PC-3 (cell line): Measurements from ENCODE around the gene RMDN3. TPM values are rescaled to one million over a fixed set of nuclear protein-coding genes. Genes with fewer than 3 reads are reported as not detected.

ENCODE experiments used
- ATAC-seq: fragments of 200-7000 bp; cut with Tn5 transposase; 2 replicates; pipeline ENCODE4 v1.9.1; 2020; ENCODE audit warnings: mild to moderate bottlenecking, moderate library complexity
- BruUV-seq: library from RNA; stranded (reverse); fragments of 400-500 nt; replicated peaks from 2 replicates; lab custom pipeline; 2021; lab: Mats Ljungman, UMichigan
- CTCF ChIA-PET: fragments of 300-600 bp; sonication (Branson Sonifier 250); formaldehyde crosslinking; loops from one replicate; lab custom pipeline; 2022; ENCODE audit warnings: antibody characterized with exemption; lab: Charles Lee
- POLR2A ChIA-PET: fragments of 300-600 bp; sonication (Branson Sonifier 250); formaldehyde crosslinking; loops from one replicate; lab custom pipeline; 2022; ENCODE audit warnings: antibody characterized with exemption; ENCODE audit not compliant: unreplicated experiment; lab: Charles Lee
- DNase-seq: peaks from one replicate; pipeline ENCODE4 v3.0.0-alpha.2; 2015
- H2AFZ ChIP-seq: fragments of 300-600 bp; sonication (generic); 2 replicates; pipeline ENCODE4 v1.6.0; 2016; ENCODE audit warnings: antibody characterized with exemption, low read length
- H3F3A ChIP-seq: fragments of 300-600 bp; sonication (generic); one replicate; pipeline ENCODE4 v1.6.0; 2017; ENCODE audit warnings: antibody characterized with exemption, low read length, control low read depth, mild to moderate bottlenecking; ENCODE audit not compliant: unreplicated experiment
- H3K27ac ChIP-seq: fragments of 300-600 bp; sonication (generic); 2 replicates; pipeline ENCODE4 v1.5.1; 2016; ENCODE audit warnings: mild to moderate bottlenecking, low read length
- H3K27me3 ChIP-seq: fragments of 300-600 bp; sonication (generic); 2 replicates; pipeline ENCODE4 v1.6.1; 2016; ENCODE audit warnings: low read length, mixed read lengths
- H3K36me3 ChIP-seq: fragments of 300-600 bp; sonication (generic); 2 replicates; pipeline ENCODE4 v1.6.1; 2016; ENCODE audit warnings: low read depth, mixed run types, low read length, mixed read lengths
- H3K4me1 ChIP-seq: fragments of 300-600 bp; sonication (generic); 2 replicates; pipeline ENCODE4 v1.5.1; 2016; ENCODE audit warnings: low read length; ENCODE audit not compliant: insufficient read depth
- H3K4me2 ChIP-seq: fragments of 300-600 bp; sonication (generic); 2 replicates; pipeline ENCODE4 v1.6.0; 2016; ENCODE audit warnings: low read length
- H3K4me3 ChIP-seq: fragments of 300-600 bp; sonication (generic); 2 replicates; pipeline ENCODE4 v1.5.1; 2016; ENCODE audit warnings: mild to moderate bottlenecking, low read length, mixed read lengths
- H3K79me2 ChIP-seq: fragments of 300-600 bp; sonication (generic); 2 replicates; pipeline ENCODE4 v1.6.1; 2017; ENCODE audit warnings: low read length, mixed read lengths
- H3K9ac ChIP-seq: fragments of 300-600 bp; sonication (generic); 2 replicates; pipeline ENCODE4 v1.6.0; 2016; ENCODE audit warnings: mild to moderate bottlenecking, low read length
- H3K9me2 ChIP-seq: fragments of 300-600 bp; sonication (generic); replicated peaks from 2 replicates; pipeline ENCODE4 v1.6.1; 2016; ENCODE audit warnings: mixed run types, low read length, mixed read lengths
- H3K9me3 ChIP-seq: fragments of 300-600 bp; sonication (generic); 2 replicates; pipeline ENCODE4 v1.6.1; 2016; ENCODE audit warnings: low read length, mixed read lengths
- H4K20me1 ChIP-seq: fragments of 300-600 bp; sonication (generic); 2 replicates; pipeline ENCODE4 v1.6.1; 2016; ENCODE audit warnings: low read length, mixed read lengths
- CTCF ChIP-seq: fragments of 300-600 bp; sonication (generic); conservative IDR thresholded peaks from 2 replicates; pipeline ENCODE4 v1.5.1; 2017; ENCODE audit warnings: antibody characterized with exemption, low read depth, mild to moderate bottlenecking, low read length
- EZH2 ChIP-seq: fragments of 300-600 bp; sonication (generic); IDR thresholded peaks from one replicate; pipeline ENCODE4 v1.6.1; 2017; ENCODE audit warnings: antibody characterized with exemption, mild to moderate bottlenecking, low read length; ENCODE audit not compliant: unreplicated experiment
- EZH2phosphoT487 ChIP-seq: fragments of 300-600 bp; sonication (generic); IDR thresholded peaks from 2 replicates; pipeline ENCODE4 v1.6.1; 2018; ENCODE audit warnings: mild to moderate bottlenecking, antibody characterized with exemption, low read length, borderline replicate concordance
- intact Hi-C: fragments of 100-400 bp; cut with micrococcal nuclease; formaldehyde crosslinking; loops from 2 replicates; pipeline ENCODE4 v1.9.0; 2023
- total RNA-seq: library from RNA; depleted of rRNA; stranded (reverse); fragments of >200 nt; gene quantifications from 2 replicates; pipeline ENCODE4 v1.2.3, GENCODE V29; 2014

The RMDN3 gene
- total RNA-seq, 1 experiment from 2014 or later: 21.4 TPM

- Histone ChIP-seq H3K9me3 (no peaks in the 10 kb centered on the region), H4K20me1 (no peaks in the 10 kb centered on the region), H3K9ac (no peak overlapping the region), H2AFZ (no peak overlapping the region), H3K79me2 (peaks cover 38% of the 10 kb centered on the region), H3K27ac (0 out of 2 replicates have a peak overlapping the region, but pooled peaks have one; percentile 2), H3K36me3 (0 out of 2 replicates have a peak, but pooled peaks cover 2% of the 10 kb centered on the region), H3K4me2 (no peak overlapping the region), H3K4me1 (peaks cover 23% of the 10 kb centered on the region), H3K4me3 (no peak overlapping the region), H3K27me3 (no peaks in the 10 kb centered on the region), H3K9me2 (no peaks in the 10 kb centered on the region), H3F3A (no peaks in the 10 kb centered on the region)
- DNase-seq (no peak), ATAC-seq (peak; percentile 42)
- intact Hi-C loops: no loop called here
- CTCF ChIA-PET: interaction anchor here (0.5 kb wide), 1 partner anchor 145 kb away, joined by 3 read pairs; no protein-coding TSS in a partner anchor
- POLR2A ChIA-PET: interaction anchor here (0.7 kb wide), 1 partner anchor 29 kb away, joined by 3 read pairs; no protein-coding TSS in a partner anchor
- BruUV-seq: no TSS peak
- TF ChIP-seq EZH2: no peak
- TF ChIP-seq CTCF: no peak
- no peak for TF ChIP-seq EZH2phosphoT487
These were observed 41.0 kb upstream of the RMDN3 start for GRCh38 chr15:40796041-40796440.

DNA sequence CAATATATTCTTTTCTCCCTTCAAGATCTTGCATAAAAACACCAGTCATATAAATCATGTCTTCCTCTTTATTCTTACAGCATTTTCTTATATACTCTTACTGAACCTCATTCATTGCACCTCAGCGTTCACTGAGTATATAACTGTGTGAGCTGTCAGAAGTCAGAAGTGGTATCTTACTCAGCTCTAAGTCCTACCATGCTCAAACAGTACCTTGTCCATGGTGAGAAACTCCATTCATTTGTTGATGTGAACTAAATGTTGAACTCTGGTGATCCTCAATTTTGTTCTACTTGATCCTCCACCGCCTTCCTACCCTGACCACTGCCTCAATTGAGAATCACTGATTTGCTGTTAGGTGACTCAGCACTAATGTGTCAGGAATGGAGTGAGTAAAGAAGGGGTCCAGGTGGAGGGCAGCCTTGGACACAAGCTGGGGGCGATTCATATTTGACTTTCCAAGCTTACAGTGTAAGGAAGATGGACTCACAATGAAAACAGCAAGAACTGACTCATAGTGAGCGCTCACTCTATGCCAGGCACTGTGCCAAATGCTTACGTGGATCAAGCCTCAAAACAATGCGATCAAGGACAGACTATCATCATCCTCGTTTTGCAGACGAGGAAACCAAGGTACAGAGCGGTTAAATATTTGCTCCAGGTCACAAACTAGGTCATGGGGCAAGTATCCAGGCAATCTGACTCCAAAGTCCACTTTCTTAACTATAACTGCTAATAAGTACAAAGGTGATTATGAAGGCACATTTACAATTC, 38.3 kb upstream of the RMDN3 start:
- DNase-seq (peak; percentile 98), ATAC-seq (peak; percentile 89)
- Histone ChIP-seq H3K27me3 (no peaks in the 10 kb centered on the region), H3K27ac (peak overlapping the region; percentile 88), H3F3A (no peaks in the 10 kb centered on the region), H3K4me3 (peak overlapping the region; percentile 22; the same call in 1 of the 2 replicates), H3K36me3 (no peaks in the 10 kb centered on the region), H3K79me2 (peaks cover 48% of the 10 kb centered on the region), H3K9me3 (no peaks in the 10 kb centered on the region), H3K4me2 (peak overlapping the region; percentile 75), H2AFZ (peak overlapping the region; percentile 28; the same call in 1 of the 2 replicates), H3K9ac (peak overlapping the region; percentile 24), H3K4me1 (peaks cover 36% of the 10 kb centered on the region), H4K20me1 (no peaks in the 10 kb centered on the region), H3K9me2 (no peaks in the 10 kb centered on the region)
- no peak for TF ChIP-seq EZH2
- TF ChIP-seq CTCF: no peak
- TF ChIP-seq EZH2phosphoT487: no peak
- ChIA-PET POLR2A (no interaction called here), CTCF (interaction anchor here (0.5 to 1.0 kb wide), 2 partner anchors 80 to 190 kb away, joined by 3 to 4 read pairs; partner anchors contain the start of gene RHOV)
- intact Hi-C loops: no loop called here
- BruUV-seq: no TSS peak
